NK-92 treated with Interleukin-12 subunit alpha and Interleukin-12 subunit beta, amount 100 ng/mL, for 24 hours (cell line): ENCODE results near the gene APOE.
"Not testable (repeated sequence)": the region's sequence is repeated elsewhere in the genome, so short reads cannot be mapped to it uniquely, and the experiment has no call there.

Source experiments
- DNase-seq: peaks from one replicate; lab custom pipeline; 2025; lab: John Stamatoyannopoulos, UW

APOE gene

DNA sequence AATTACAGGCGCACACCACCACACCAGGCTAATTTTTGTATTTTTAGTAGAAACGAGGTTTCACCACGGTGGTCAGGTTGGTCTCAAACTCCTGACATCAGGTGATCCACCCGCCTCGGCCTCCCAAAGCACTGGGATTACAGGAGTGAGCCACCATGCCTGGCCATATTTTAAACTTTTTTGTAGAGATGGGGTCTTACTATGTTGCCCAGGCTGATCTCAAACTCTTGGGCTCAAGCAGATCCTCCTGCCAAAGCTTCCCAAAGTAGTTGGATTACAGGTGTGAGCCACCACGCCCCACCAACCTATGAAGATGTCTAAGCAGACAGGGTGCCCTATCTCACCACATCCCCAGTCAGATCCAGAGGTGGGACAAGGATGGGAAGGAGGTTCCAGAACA is 6.3 kb downstream of the APOE start:
- DNase-seq: not testable (repeated sequence)

- no peak for DNase-seq
These were observed 7.3 kb downstream of the APOE start for GRCh38 chr19:44912854-44913253.

GRCh38 chr19:44913512-44914432 is 8.2 kb downstream of the APOE start:
- not testable (repeated sequence) for DNase-seq

DNA sequence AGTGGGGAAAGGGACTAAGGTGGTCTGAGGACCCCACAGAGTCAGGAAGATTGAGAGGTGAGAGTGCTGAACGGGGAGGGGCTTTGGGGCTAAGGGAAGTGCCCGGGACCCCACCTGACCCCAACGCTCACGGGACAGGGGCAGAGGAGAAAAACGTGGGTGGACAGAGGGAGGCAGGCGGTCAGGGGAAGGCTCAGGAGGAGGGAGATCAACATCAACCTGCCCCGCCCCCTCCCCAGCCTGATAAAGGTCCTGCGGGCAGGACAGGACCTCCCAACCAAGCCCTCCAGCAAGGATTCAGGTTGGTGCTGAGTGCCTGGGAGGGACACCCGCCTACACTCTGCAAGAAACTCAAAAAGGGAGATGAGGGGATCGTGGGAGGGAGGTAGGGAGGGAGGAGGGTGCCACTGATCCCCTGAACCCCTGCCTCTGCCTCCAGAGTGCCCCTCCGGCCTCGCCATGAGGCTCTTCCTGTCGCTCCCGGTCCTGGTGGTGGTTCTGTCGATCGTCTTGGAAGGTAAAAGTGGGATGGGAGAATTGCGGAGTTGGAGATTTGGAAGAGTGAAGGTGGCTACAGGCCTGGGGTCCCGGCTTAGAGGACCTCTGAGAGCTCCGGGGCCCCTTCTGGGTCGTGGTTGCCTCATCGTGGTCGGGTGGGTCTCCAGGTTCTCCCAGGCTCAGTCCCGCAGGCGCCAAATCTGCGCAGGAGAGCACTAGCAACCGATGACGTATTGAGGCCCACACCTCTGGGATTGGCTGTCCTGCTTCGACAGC is 9.0 kb downstream of the APOE start, which contains the start of gene APOC1:
TSS of gene APOC1 (plus strand) at position 176 of the 774 bp plus-strand sequence. CDS start at position 460, 284 bp downstream.
- peak; percentile 38 for DNase-seq

GRCh38 chr19:44924243-44924725 is 18.7 kb downstream of the APOE start:
- no peak for DNase-seq

GRCh38 chr19:44925114-44925891 is 19.7 kb downstream of the APOE start:
- DNase-seq: peak; percentile 69

GRCh38 chr19:44926245-44927077 is 20.9 kb downstream of the APOE start:
- not testable (repeated sequence) for DNase-seq

GRCh38 chr19:44927746-44928145 is 22.1 kb downstream of the APOE start:
- no peak for DNase-seq

DNA sequence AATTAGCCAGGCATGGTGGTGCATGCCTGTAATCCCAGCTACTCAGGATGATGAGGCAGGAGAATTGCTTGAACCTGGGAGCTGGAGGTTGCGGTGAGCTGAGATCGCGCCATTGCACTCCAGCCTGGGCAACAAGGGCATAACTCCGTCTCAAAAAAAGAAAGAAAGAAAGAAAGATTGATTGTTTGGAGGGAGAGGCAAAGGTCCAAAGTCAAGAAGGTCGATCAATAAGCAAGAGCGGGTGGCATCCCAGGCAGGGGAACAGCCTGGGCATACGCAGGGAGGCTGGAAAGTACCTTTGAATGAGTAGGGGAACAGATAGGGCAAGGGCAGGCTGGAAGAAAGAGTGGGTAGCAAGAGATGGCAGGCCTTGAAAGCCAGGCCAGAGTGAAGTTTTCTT is 24.5 kb downstream of the APOE start:
- DNase-seq: no peak

DNA sequence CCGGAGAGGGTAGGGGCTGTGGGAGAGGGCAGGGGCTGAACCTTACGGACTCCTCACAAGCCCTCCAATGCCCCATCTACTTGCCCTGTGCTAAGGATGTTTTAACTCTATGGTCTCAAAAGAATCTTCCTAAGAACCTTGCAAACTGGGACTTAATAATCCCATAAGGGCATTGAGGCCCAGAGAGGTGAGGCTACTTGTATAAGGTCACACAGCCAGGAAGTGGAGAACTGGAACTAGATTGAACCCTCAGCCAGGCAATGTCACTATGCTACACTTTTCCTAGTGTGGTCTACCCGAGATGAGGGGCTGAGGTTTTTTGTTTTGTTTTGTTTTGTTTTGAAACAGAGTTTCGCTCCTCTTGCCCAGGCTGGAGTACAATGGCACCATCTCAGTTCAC is 25.9 kb downstream of the APOE start:
- DNase-seq: no peak

GRCh38 chr19:44939668-44940067 is 34.1 kb downstream of the APOE start:
- no peak for DNase-seq

DNA sequence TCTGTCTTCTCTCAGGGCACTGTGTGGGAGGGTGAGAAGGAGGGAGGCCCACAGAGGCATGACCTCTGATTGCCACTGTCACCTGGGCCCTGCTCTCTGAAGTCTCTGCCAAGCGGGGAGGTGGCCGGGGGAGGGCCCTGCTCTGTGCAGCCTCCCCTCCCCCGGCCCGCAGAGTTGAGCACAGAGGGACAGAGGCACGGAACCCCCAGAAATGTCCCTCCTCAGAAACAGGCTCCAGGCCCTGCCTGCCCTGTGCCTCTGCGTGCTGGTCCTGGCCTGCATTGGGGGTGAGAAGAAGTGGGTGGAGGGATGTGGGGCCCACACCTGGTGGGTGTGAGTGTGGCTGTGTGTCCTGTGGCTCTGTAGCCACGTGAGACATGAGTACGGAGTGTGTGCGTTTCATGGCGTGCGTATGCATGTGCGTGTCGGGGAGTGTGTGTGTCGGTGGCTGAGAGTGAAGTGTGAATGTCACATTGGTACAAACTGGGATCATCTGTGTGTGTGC is 36.5 kb downstream of the APOE start, which contains the start of gene APOC4:
TSS of gene APOC4 (plus strand) at position 171 of the 505 bp plus-strand sequence. CDS start at position 212, 41 bp downstream.
- no peak for DNase-seq

GRCh38 chr19:44943801-44944249 is 38.2 kb downstream of the APOE start:
- no peak for DNase-seq

DNA sequence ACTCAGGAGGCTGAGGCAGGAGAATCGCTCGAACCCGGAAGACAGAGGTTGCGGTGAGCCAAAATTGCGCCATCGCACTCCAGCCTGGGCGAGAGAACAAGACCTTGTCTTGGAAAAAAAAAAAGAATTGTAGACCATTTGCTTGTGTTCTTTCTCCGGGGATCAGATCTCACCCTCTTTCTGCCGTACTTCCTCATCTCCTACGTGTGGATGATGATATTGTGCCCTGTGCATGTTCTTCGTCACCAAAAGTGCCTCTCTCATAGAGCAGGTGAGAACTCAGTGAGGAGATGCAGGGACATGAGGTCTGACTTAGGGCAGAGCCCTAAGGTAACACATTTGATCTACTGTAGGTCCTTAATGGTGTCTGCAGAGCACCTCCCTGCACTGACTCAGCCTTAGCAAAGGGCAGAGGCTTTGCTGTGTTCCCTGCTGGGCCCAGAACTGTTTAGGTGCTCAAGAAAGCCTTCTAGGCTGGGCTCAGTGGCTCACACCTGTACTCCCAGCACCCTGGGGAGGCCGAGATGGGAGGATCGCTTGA is 41.5 kb downstream of the APOE start:
- no peak for DNase-seq

DNA sequence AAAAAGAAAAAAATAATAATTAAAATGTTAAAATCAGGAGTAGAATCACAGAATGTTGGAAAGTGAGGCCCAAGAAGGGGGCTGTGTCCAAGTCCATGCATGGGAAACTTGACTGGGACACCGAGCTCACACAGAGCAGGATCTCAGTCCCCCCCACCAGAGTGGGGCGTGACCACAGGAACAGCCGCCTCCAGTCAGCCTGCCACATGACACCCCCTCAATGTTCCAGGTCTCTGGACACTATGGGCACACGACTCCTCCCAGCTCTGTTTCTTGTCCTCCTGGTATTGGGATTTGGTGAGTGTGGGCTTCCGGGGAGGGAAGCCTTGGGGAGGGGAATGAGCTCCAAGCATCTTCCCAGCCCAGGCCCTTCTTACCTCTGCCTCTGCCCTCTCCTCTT is 42.6 kb downstream of the APOE start:
- DNase-seq: no peak

DNA sequence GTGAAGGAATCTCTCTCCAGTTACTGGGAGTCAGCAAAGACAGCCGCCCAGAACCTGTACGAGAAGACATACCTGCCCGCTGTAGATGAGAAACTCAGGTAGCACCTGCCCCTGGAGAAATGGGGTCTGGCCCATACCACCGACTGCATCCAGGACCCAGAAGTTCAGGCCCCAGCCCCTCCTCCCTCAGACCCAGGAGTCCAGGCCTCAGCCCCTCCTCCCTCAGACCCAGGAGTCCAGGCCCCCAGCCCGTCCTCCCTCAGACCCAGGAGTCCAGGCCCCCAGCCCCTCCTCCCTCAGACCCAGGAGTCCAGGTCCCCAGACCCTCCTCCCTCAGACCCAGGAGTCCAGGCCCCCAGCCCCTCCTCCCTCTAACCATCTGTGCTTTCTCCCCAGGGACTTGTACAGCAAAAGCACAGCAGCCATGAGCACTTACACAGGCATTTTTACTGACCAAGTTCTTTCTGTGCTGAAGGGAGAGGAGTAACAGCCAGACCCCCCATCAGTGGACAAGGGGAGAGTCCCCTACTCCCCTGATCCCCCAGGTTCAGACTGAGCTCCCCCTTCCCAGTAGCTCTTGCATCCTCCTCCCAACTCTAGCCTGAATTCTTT is 43.3 kb downstream of the APOE start:
- no peak for DNase-seq

- DNase-seq: no peak
These were observed 44.0 kb downstream of the APOE start for GRCh38 chr19:44949550-44949949.

DNA sequence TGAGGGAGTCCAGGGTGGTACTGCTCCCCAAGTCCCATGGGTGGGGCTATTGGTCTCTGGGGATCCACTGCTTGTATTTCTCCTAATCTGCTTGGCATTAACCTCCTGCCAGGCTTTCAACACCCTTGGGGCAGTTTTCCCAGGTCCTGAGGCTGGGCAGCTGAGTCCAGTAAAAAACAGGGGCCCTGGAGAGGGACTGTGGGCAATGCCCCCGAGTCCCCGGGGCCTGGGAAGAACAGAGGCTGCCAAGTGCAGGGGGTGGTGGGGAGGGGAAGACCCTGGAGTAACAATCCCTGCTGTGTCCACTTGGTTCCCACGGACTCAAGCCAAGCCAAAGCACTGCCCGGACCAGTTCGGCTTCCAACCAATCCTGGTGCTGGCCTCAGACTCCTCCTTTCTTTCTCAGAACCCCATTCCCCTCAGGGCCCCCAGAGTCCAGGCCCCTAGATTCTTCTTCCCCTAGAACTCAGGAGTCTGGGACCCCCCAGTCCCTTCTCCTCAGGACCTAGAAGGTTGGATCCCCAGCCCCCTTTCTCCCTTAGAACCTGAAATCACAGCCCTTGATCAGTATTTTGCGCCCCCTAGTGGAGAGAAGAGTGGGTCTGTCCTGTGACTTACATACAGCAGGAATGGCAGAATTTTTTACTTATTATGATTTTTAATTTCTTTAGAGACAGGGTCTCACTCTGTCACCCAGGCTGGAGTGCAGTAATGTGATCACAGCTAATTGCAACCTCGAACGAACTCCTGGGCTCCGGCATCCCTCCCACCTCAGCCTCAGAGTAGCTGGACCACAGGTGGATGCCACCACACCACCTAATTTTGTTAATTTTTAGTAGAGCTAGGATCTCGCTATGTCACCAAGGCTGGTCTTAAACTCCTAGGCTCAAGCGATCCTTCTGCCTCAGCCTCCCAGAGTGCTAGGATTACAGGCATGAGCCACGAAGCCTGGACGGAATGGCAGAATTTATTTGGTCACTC is 45.9 kb downstream of the APOE start:
- peak; percentile 30 for DNase-seq

- no peak for DNase-seq
These were observed 48.7 kb downstream of the APOE start for GRCh38 chr19:44954278-44954648.
